SU-DHL-6 (cell line): ENCODE results near the gene TBCK.

ENCODE experiments used
- H2AFZ ChIP-seq: fragments of 200-600 bp; sonication (generic); 2 replicates; pipeline ENCODE4 v1.6.1; 2014; ENCODE audit warnings: low read depth, mild to moderate bottlenecking, moderate library complexity, mixed read lengths, antibody characterized with exemption, low read length; ENCODE audit not compliant: severe bottlenecking
- H3F3A ChIP-seq: fragments of 200-600 bp; shearing (Covaris generic); 2 replicates; pipeline ENCODE4 v1.6.0; 2016; ENCODE audit warnings: antibody characterized with exemption, mild to moderate bottlenecking; ENCODE audit not compliant: insufficient read depth
- H3K27ac ChIP-seq: fragments of 200-600 bp; sonication (generic); 2 replicates; pipeline ENCODE4 v1.5.1; 2016; ENCODE audit warnings: low read depth, mild to moderate bottlenecking, low read length, moderate library complexity, mixed read lengths
- H3K27me3 ChIP-seq: fragments of 200-600 bp; sonication (generic), shearing (Covaris generic); 2 replicates; pipeline ENCODE4 v1.6.0; 2014; ENCODE audit warnings: mild to moderate bottlenecking, low read length
- H3K36me3 ChIP-seq: fragments of 200-600 bp; sonication (generic); 2 replicates; pipeline ENCODE4 v1.6.1; 2014; ENCODE audit warnings: mild to moderate bottlenecking, low read length, mixed read lengths
- H3K4me2 ChIP-seq: fragments of 300-600, 200-600 bp; shearing (Covaris generic), sonication (generic); 2 replicates; pipeline ENCODE4 v1.6.0; 2014; ENCODE audit warnings: low read length, low read depth, mild to moderate bottlenecking; ENCODE audit not compliant: poor library complexity, severe bottlenecking
- H3K4me3 ChIP-seq: fragments of 200-600 bp; sonication (generic); 2 replicates; pipeline ENCODE4 v1.5.1; 2014; ENCODE audit warnings: antibody characterized with exemption, low read length, mild to moderate bottlenecking, mixed read lengths; ENCODE audit not compliant: insufficient read depth, poor library complexity, severe bottlenecking
- H3K79me2 ChIP-seq: fragments of 200-600 bp; sonication (generic); 2 replicates; pipeline ENCODE4 v1.6.1; 2014; ENCODE audit warnings: mild to moderate bottlenecking, low read length, moderate library complexity; ENCODE audit not compliant: insufficient read depth
- H3K9ac ChIP-seq: fragments of 200-600 bp; sonication (generic); 2 replicates; pipeline ENCODE4 v1.7.0; 2014; ENCODE audit warnings: mild to moderate bottlenecking, low read length
- H3K9me2 ChIP-seq: fragments of 200-600 bp; sonication (generic); replicated peaks from 2 replicates; pipeline ENCODE4 v1.6.1; 2014; ENCODE audit warnings: low read length; ENCODE audit not compliant: insufficient read depth
- H3K9me3 ChIP-seq: fragments of 200-600 bp; sonication (generic); 2 replicates; pipeline ENCODE4 v1.6.1; 2014; ENCODE audit warnings: low read length, mixed read lengths; ENCODE audit not compliant: insufficient read depth
- H4K20me1 ChIP-seq: fragments of 200-600 bp; sonication (generic); 2 replicates; pipeline ENCODE4 v1.6.1; 2014; ENCODE audit warnings: low read depth, mild to moderate bottlenecking, antibody characterized with exemption, low read length, moderate library complexity, mixed read lengths
- CTCF ChIP-seq: fragments of 200-600 bp; sonication (generic); IDR thresholded peaks from one replicate; pipeline ENCODE4 v1.5.1; 2017; ENCODE audit warnings: antibody characterized with exemption, mild to moderate bottlenecking, low read length, moderate library complexity; ENCODE audit not compliant: insufficient read depth, poor library complexity, severe bottlenecking
- EZH2phosphoT487 ChIP-seq: fragments of 200-600 bp; sonication (generic), shearing (Covaris generic); conservative IDR thresholded peaks from 2 replicates; pipeline ENCODE4 v1.6.1; 2018; ENCODE audit warnings: mild to moderate bottlenecking, antibody characterized with exemption, low read length, moderate library complexity, mixed read lengths

The TBCK gene

GRCh38 chr4:106315968-106316772, at the start of gene TBCK, which contains the start of gene AIMP1:
TSS of gene TBCK (minus strand) at chr4:106316209. CDS start at chr4:106308960, 7,249 bp downstream.
TSS of gene AIMP1 (plus strand) at chr4:106316550. CDS start at chr4:106325010, 8,460 bp downstream.
- H3K4me3 ChIP-seq, result peak within 1 kb of the TSS; percentile 77

DNA sequence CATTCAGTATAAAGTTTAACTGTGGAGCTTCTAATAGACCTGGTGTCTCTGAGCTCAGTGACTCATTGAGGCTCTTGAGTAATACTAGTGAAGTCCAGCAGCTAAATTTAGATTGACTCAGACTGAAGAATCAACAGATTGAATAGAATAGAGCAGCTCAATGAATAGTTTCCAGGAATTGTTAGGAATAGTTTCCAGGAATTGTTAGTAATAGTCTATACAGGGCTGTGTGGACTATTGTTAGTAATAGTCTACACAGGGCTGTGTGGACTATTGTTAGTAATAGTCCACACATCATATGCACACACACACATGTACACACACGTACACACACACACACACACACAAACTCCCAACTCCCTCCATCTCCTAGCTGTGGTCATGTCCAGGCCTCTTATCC, 49.6 kb upstream of the TBCK start:
- no peaks in the 10 kb centered on the region for H3F3A ChIP-seq
- H4K20me1 ChIP-seq, result no peaks in the 10 kb centered on the region

More at GRCh38 chr4:106315968-106316772, at the start of gene TBCK, which contains the start of gene AIMP1:
- peak within 1 kb of the TSS; percentile 89 for H3K4me2 ChIP-seq
- H3K27ac ChIP-seq, result peak within 1 kb of the TSS; percentile 79
- H3K9me2 ChIP-seq, result no peaks in the 10 kb centered on the region
- H3K79me2 ChIP-seq, result peaks cover 55% of the 10 kb centered on the region
- H3K9me3 ChIP-seq, result no peaks in the 10 kb centered on the region
- H3K27me3 ChIP-seq, result no peaks in the 10 kb centered on the region
- no peaks in the 10 kb centered on the region for H3K36me3 ChIP-seq
- H3F3A ChIP-seq, result no peaks in the 10 kb centered on the region
- TF ChIP-seq CTCF (no peak), EZH2phosphoT487 (no peak)
- H4K20me1 ChIP-seq, result no peaks in the 10 kb centered on the region
- peak within 1 kb of the TSS; percentile 72 for H2AFZ ChIP-seq
- peak within 1 kb of the TSS; percentile 83 for H3K9ac ChIP-seq

GRCh38 chr4:106364282-106364681, 48.3 kb upstream of the TBCK start:
- Histone ChIP-seq H3K4me2 (no peak overlapping the region), H3K27ac (no peak overlapping the region), H3K4me3 (no peak overlapping the region), H3F3A (no peaks in the 10 kb centered on the region), H3K36me3 (no peaks in the 10 kb centered on the region), H3K9ac (no peak overlapping the region), H3K79me2 (no peaks in the 10 kb centered on the region), H3K27me3 (no peaks in the 10 kb centered on the region), H3K9me3 (no peaks in the 10 kb centered on the region), H3K9me2 (no peaks in the 10 kb centered on the region), H2AFZ (no peak overlapping the region), H4K20me1 (no peaks in the 10 kb centered on the region)
- no peak for TF ChIP-seq EZH2phosphoT487
- no peak for TF ChIP-seq CTCF

More for the DNA sequence above, 49.6 kb upstream of the TBCK start:
- H3K27me3 ChIP-seq, result no peaks in the 10 kb centered on the region
- TF ChIP-seq CTCF, result no peak
- TF ChIP-seq EZH2phosphoT487, result no peak
- no peaks in the 10 kb centered on the region for H3K9me3 ChIP-seq
- no peaks in the 10 kb centered on the region for H3K9me2 ChIP-seq
- no peak overlapping the region for H2AFZ ChIP-seq
- H3K79me2 ChIP-seq, result no peaks in the 10 kb centered on the region
- no peak overlapping the region for H3K9ac ChIP-seq
- no peak overlapping the region for H3K4me3 ChIP-seq
- H3K36me3 ChIP-seq, result no peaks in the 10 kb centered on the region
- H3K27ac ChIP-seq, result no peak overlapping the region
- H3K4me2 ChIP-seq, result no peak overlapping the region
